HepG2 (cell line): Measurements from ENCODE around the gene CCND1. TPM values are rescaled to one million over a fixed set of nuclear protein-coding genes. Genes with fewer than 3 reads are reported as not detected.

Experiments
- BRD4 ChIP-seq: sonication (generic); formaldehyde crosslinking; IDR thresholded peaks from 2 replicates; pipeline ENCODE4 v1.4.0; 2020; ENCODE audit warnings: missing genetic modification reagents
- CC2D1A ChIP-seq: sonication (generic); formaldehyde crosslinking; IDR thresholded peaks from 2 replicates; pipeline ENCODE4 v1.8.1; 2023; ENCODE audit warnings: mild to moderate bottlenecking, missing genetic modification reagents
- CREB1 ChIP-seq, 2 experiments: fragments of 450-650 bp in 1 of 2; IDR thresholded peaks; 2 replicates each; pipeline ENCODE4 v1.6.1; 2016 to 2017; ENCODE audit warnings: control low read depth in 1 of 2, mild to moderate bottlenecking in 1 of 2, missing compliant biosample characterization in 1 of 2, missing genetic modification characterization in 1 of 2
- KLF9 ChIP-seq: IDR thresholded peaks from 2 replicates; pipeline ENCODE4 v1.6.1; 2016; ENCODE audit warnings: low read depth
- NONO ChIP-seq, 2 experiments: fragments of 450-650 bp in 1 of 2; sonication (generic) in 1 of 2; formaldehyde crosslinking in 1 of 2; IDR thresholded peaks in 1 of 2; conservative IDR thresholded peaks in 1 of 2; 2 replicates each; pipeline versions ENCODE4 v1.6.1 to v1.8.0; 2017 to 2022; ENCODE audit warnings: mild to moderate bottlenecking in 1 of 2, missing genetic modification reagents in 1 of 2, moderate library complexity in 1 of 2
- RFX3 ChIP-seq: IDR thresholded peaks from 2 replicates; pipeline ENCODE4 v1.6.1; 2016; ENCODE audit warnings: missing biosample characterization, missing genetic modification reagents
- SRSF4 ChIP-seq: fragments of 200-400 bp; formaldehyde crosslinking; IDR thresholded peaks from one replicate; pipeline ENCODE4 v1.6.1; 2018; ENCODE audit warnings: mild to moderate bottlenecking, low read depth, low read length, moderate library complexity; ENCODE audit not compliant: poor library complexity, severe bottlenecking
- SSRP1 ChIP-seq: IDR thresholded peaks from 2 replicates; pipeline ENCODE4 v1.6.1; 2016; ENCODE audit warnings: control low read depth
- THAP8 ChIP-seq: sonication (generic); formaldehyde crosslinking; IDR thresholded peaks from 2 replicates; pipeline ENCODE4 v1.5.1; 2020; ENCODE audit warnings: missing genetic modification reagents, mild to moderate bottlenecking, borderline replicate concordance
- ZFP91 ChIP-seq: sonication (generic); formaldehyde crosslinking; IDR thresholded peaks from 2 replicates; pipeline ENCODE4 v1.9.0; 2022; ENCODE audit warnings: missing genetic modification reagents, mild to moderate bottlenecking, borderline replicate concordance
- ZFX ChIP-seq: sonication (generic); formaldehyde crosslinking; IDR thresholded peaks from 2 replicates; pipeline ENCODE4 v1.4.0; 2020; ENCODE audit warnings: mild to moderate bottlenecking, low read depth, missing genetic modification reagents, moderate library complexity
- ZNF235 ChIP-seq: sonication (generic); formaldehyde crosslinking; IDR thresholded peaks from 2 replicates; pipeline ENCODE4 v1.8.1; 2023; ENCODE audit warnings: mild to moderate bottlenecking, missing genetic modification reagents, borderline replicate concordance
- ZNF251 ChIP-seq: sonication (generic); formaldehyde crosslinking; IDR thresholded peaks from 2 replicates; pipeline ENCODE4 v1.9.0; 2021; ENCODE audit warnings: mild to moderate bottlenecking, missing genetic modification reagents
- ZNF598 ChIP-seq: sonication (generic); formaldehyde crosslinking; IDR thresholded peaks from 2 replicates; pipeline ENCODE4 v1.5.1; 2020; ENCODE audit warnings: mild to moderate bottlenecking, missing genetic modification reagents, borderline replicate concordance
- polyA plus RNA-seq, 8 experiments: library from polyadenylated mRNA; depleted of rRNA in 3 of 8; stranded (reverse) in 7 of 8; unstranded in 1 of 8; fragments of >200 nt; fragmentation: Illumina TruSeq in 4 of 8; extraction: Trizol in 4 of 8; gene quantifications; 2 replicates each; pipeline versions ENCODE4 v1.2.1 to v1.2.3, GENCODE V29; 2011 to 2016; ENCODE audit warnings: low read depth in 4 of 8, missing spikeins in 1 of 8, mixed read lengths in 1 of 8; ENCODE audit not compliant: insufficient read depth in 1 of 8
- total RNA-seq, 5 experiments: library from RNA; depleted of rRNA; stranded (reverse); fragments of >200 nt; fragmentation: Illumina TruSeq; extraction: Trizol; gene quantifications; 2 replicates each; pipeline ENCODE4 v1.2.3, GENCODE V29; 2016; ENCODE audit warnings: low read depth in 1 of 5
- TF ChIP-seq, protein P1 (sequence below): sonication (generic); formaldehyde crosslinking; IDR thresholded peaks from 2 replicates; pipeline ENCODE4 v1.5.1; 2020; ENCODE audit warnings: mild to moderate bottlenecking, missing genetic modification reagents, moderate library complexity
- TF ChIP-seq, protein P2 (sequence below), 2 experiments: sonication (generic) in 1 of 2; formaldehyde crosslinking in 1 of 2; IDR thresholded peaks; 2 replicates each; pipeline versions ENCODE4 v1.4.0 to v1.6.1; 2016 to 2020; ENCODE audit warnings: borderline replicate concordance in 1 of 2, low read depth in 1 of 2, mild to moderate bottlenecking in 1 of 2, missing genetic modification reagents in 1 of 2

CCND1 gene
- total and polyA plus RNA-seq, 2 of the 13 experiments (the other 11 are each of a cell fraction or from before 2014, with no cell fraction given) = 107 to 136 TPM

GRCh38 chr11:69640260-69640994, 529 bp upstream of the CCND1 start (continued):
- TF ChIP-seq ZNF598 = no peak
- peak; percentile 34; the same call in 1 of the 2 replicates for TF ChIP-seq ZFX (CRISPR knock-in tag)
- no peak for TF ChIP-seq ZNF251 (CRISPR knock-in tag)
- no peak for TF ChIP-seq CC2D1A (CRISPR knock-in tag)
- TF ChIP-seq SSRP1 (CRISPR knock-in tag) = no peak
- TF ChIP-seq ZNF235 (CRISPR knock-in tag) = 0 out of 2 replicates have a peak, but pooled peaks have one; percentile 20
- TF ChIP-seq, protein P1, sequence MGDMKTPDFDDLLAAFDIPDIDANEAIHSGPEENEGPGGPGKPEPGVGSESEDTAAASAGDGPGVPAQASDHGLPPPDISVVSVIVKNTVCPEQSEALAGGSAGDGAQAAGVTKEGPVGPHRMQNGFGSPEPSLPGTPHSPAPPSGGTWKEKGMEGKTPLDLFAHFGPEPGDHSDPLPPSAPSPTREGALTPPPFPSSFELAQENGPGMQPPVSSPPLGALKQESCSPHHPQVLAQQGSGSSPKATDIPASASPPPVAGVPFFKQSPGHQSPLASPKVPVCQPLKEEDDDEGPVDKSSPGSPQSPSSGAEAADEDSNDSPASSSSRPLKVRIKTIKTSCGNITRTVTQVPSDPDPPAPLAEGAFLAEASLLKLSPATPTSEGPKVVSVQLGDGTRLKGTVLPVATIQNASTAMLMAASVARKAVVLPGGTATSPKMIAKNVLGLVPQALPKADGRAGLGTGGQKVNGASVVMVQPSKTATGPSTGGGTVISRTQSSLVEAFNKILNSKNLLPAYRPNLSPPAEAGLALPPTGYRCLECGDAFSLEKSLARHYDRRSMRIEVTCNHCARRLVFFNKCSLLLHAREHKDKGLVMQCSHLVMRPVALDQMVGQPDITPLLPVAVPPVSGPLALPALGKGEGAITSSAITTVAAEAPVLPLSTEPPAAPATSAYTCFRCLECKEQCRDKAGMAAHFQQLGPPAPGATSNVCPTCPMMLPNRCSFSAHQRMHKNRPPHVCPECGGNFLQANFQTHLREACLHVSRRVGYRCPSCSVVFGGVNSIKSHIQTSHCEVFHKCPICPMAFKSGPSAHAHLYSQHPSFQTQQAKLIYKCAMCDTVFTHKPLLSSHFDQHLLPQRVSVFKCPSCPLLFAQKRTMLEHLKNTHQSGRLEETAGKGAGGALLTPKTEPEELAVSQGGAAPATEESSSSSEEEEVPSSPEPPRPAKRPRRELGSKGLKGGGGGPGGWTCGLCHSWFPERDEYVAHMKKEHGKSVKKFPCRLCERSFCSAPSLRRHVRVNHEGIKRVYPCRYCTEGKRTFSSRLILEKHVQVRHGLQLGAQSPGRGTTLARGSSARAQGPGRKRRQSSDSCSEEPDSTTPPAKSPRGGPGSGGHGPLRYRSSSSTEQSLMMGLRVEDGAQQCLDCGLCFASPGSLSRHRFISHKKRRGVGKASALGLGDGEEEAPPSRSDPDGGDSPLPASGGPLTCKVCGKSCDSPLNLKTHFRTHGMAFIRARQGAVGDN (CRISPR knock-in tag) = peak; percentile 56; the same call in 1 of the 2 replicates
- no peak for TF ChIP-seq RFX3 (CRISPR knock-in tag)
- TF ChIP-seq, protein P2, sequence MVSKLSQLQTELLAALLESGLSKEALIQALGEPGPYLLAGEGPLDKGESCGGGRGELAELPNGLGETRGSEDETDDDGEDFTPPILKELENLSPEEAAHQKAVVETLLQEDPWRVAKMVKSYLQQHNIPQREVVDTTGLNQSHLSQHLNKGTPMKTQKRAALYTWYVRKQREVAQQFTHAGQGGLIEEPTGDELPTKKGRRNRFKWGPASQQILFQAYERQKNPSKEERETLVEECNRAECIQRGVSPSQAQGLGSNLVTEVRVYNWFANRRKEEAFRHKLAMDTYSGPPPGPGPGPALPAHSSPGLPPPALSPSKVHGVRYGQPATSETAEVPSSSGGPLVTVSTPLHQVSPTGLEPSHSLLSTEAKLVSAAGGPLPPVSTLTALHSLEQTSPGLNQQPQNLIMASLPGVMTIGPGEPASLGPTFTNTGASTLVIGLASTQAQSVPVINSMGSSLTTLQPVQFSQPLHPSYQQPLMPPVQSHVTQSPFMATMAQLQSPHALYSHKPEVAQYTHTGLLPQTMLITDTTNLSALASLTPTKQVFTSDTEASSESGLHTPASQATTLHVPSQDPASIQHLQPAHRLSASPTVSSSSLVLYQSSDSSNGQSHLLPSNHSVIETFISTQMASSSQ (IDR thresholded peaks at IDR 0.05; ENCODE audit: low read depth) = no peak
- TF ChIP-seq, protein P2 (CRISPR knock-in tag; IDR thresholded peaks at IDR 0.05; ENCODE audit: borderline replicate concordance) = no peak
- TF ChIP-seq BRD4 (CRISPR knock-in tag) = 0 out of 2 replicates have a peak, but pooled peaks have one; percentile 2
- TF ChIP-seq SRSF4 = no peak
- no peak for TF ChIP-seq KLF9
- 0 out of 2 replicates have a peak, but pooled peaks have one; percentile 13 for TF ChIP-seq ZFP91 (CRISPR knock-in tag)
- TF ChIP-seq NONO (IDR thresholded peaks at IDR 0.05) = no peak
- peak; percentile 17; the same call in 1 of the 2 replicates for TF ChIP-seq NONO (CRISPR knock-in tag; conservative IDR thresholded peaks at IDR 0.05)
- TF ChIP-seq CREB1 (IDR thresholded peaks at IDR 0.05) = no peak
- TF ChIP-seq CREB1 (CRISPR knock-in tag; IDR thresholded peaks at IDR 0.05) = 0 out of 2 replicates have a peak, but pooled peaks have one; percentile 13
- TF ChIP-seq THAP8 (CRISPR knock-in tag) = 0 out of 2 replicates have a peak, but pooled peaks have one; percentile 44
